Endothelial cell of umbilical vein (primary cell): ENCODE measurements around the gene SLC46A2. TPM values are rescaled to one million over a fixed set of nuclear protein-coding genes. Genes with fewer than 3 reads are reported as not detected.

Experiments
- BruUV-seq: library from RNA; stranded (reverse); fragments of 400-500 nt; replicated peaks from 2 replicates; lab custom pipeline; 2021; lab: Mats Ljungman, UMichigan
- CTCF ChIA-PET: fragments of 300-600, 350-600 bp; sonication (Branson Sonifier 250); formaldehyde crosslinking; loops from one replicate; lab custom pipeline; 2021; ENCODE audit warnings: antibody characterized with exemption, inconsistent platforms; lab: Charles Lee
- POLR2A ChIA-PET: fragments of 300-600, 350-600 bp; sonication (Branson Sonifier 250); formaldehyde crosslinking; loops from one replicate; lab custom pipeline; 2021; ENCODE audit warnings: antibody characterized with exemption, inconsistent platforms; lab: Charles Lee
- DNase-seq: peaks from one replicate; pipeline ENCODE4 v3.0.0-alpha.2; 2011; ENCODE audit warnings: low read depth, low spot score
- FAIRE-seq: peaks from 2 replicates; lab custom pipeline; 2011; peaks lifted over from hg19 to GRCh38; lab: Jason Lieb, UNC
- H2AFZ ChIP-seq: 2 replicates; pipeline ENCODE4 v1.6.0; 2012; ENCODE audit warnings: low read depth, low read length, control low read depth, inconsistent platforms
- H3K27ac ChIP-seq: 2 replicates; pipeline ENCODE4 v1.5.1; 2011; ENCODE audit warnings: low read depth, mild to moderate bottlenecking, control low read depth, low read length, moderate library complexity; ENCODE audit not compliant: insufficient read depth
- H3K27me3 ChIP-seq, 2 experiments: 2 replicates each; pipeline versions ENCODE4 v1.6.0 to v1.6.1; 2011; ENCODE audit warnings: low read length in 2 of 2, mixed read lengths in 1 of 2; ENCODE audit not compliant: control insufficient read depth in 2 of 2, insufficient read depth in 2 of 2
- H3K36me3 ChIP-seq, 2 experiments: 2 replicates in 1 of 2; 3 replicates in 1 of 2; pipeline ENCODE4 v1.5.1; 2011; ENCODE audit warnings: low read length in 2 of 2, mild to moderate bottlenecking in 1 of 2, moderate library complexity in 1 of 2; ENCODE audit not compliant: control insufficient read depth in 2 of 2, insufficient read depth in 2 of 2; ENCODE audit errors: extremely low read depth in 1 of 2
- H3K4me1 ChIP-seq: 3 replicates; pipeline ENCODE4 v1.5.1; 2011; ENCODE audit warnings: mild to moderate bottlenecking, low read length; ENCODE audit not compliant: control insufficient read depth, insufficient read depth; ENCODE audit errors: extremely low read depth
- H3K4me2 ChIP-seq: 2 replicates; pipeline ENCODE4 v1.6.1; 2011; ENCODE audit warnings: low read length, control low read depth, mixed read lengths; ENCODE audit not compliant: insufficient read depth
- H3K4me3 ChIP-seq, 3 experiments: fragments of 200-600 bp in 1 of 3; sonication (generic), shearing (Covaris generic) in 1 of 3; replicated peaks in 1 of 3; 2 replicates each; pipeline ENCODE4 v1.5.1; 2011 to 2016; ENCODE audit warnings: control low read depth in 3 of 3, low read length in 3 of 3, mild to moderate bottlenecking in 2 of 3, inconsistent platforms in 1 of 3, low read depth in 1 of 3, moderate library complexity in 1 of 3; ENCODE audit not compliant: insufficient read depth in 1 of 3
- H3K79me2 ChIP-seq: 2 replicates; pipeline ENCODE4 v1.6.0; 2012; ENCODE audit warnings: low read length, inconsistent platforms; ENCODE audit not compliant: control insufficient read depth, insufficient read depth
- H3K9ac ChIP-seq: replicated peaks from 2 replicates; pipeline ENCODE3; 2011; ENCODE audit warnings: low read length, control low read depth; ENCODE audit not compliant: insufficient read depth; ENCODE audit errors: extremely low read depth
- H3K9me1 ChIP-seq: replicated peaks from 3 replicates; pipeline ENCODE4 v1.6.0; 2011; ENCODE audit warnings: mild to moderate bottlenecking, low read length; ENCODE audit not compliant: control insufficient read depth, insufficient read depth; ENCODE audit errors: extremely low read depth
- H3K9me3 ChIP-seq: replicated peaks from 2 replicates; pipeline ENCODE4 v1.5.1; 2012; ENCODE audit warnings: low read length, inconsistent platforms; ENCODE audit not compliant: control insufficient read depth, insufficient read depth
- H4K20me1 ChIP-seq: replicated peaks from 2 replicates; pipeline ENCODE3; 2011; ENCODE audit warnings: mild to moderate bottlenecking, low read length; ENCODE audit not compliant: control insufficient read depth, insufficient read depth; ENCODE audit errors: extremely low read depth
- EZH2 ChIP-seq: IDR thresholded peaks from 2 replicates; pipeline ENCODE4 v1.6.1; 2012; ENCODE audit warnings: borderline replicate concordance, low read depth, mild to moderate bottlenecking, moderate library complexity, low read length, inconsistent platforms; ENCODE audit not compliant: severe bottlenecking
- FOS ChIP-seq: IDR thresholded peaks from 2 replicates; pipeline ENCODE4 v1.6.1; 2011; ENCODE audit warnings: mild to moderate bottlenecking, low read length, moderate library complexity, borderline replicate concordance; ENCODE audit not compliant: insufficient read depth
- GATA2 ChIP-seq: IDR thresholded peaks from 2 replicates; pipeline ENCODE4 v1.7.0; 2011; ENCODE audit warnings: low read depth, mild to moderate bottlenecking, moderate library complexity, mixed read lengths, low read length; ENCODE audit not compliant: insufficient read length, insufficient read depth
- JUN ChIP-seq: IDR thresholded peaks from 2 replicates; pipeline ENCODE4 v1.6.1; 2011; ENCODE audit warnings: borderline replicate concordance, low read depth; ENCODE audit not compliant: insufficient read length, insufficient read depth
- MYC ChIP-seq: IDR thresholded peaks from one replicate; pipeline ENCODE4 v1.6.1; 2011; ENCODE audit warnings: mild to moderate bottlenecking, low read depth, low read length
- POLR2A ChIP-seq: IDR thresholded peaks from 2 replicates; pipeline ENCODE4 v1.6.1; 2012; ENCODE audit warnings: low read depth, mild to moderate bottlenecking, control low read depth, low read length
- POLR2AphosphoS5 ChIP-seq: IDR thresholded peaks from 2 replicates; pipeline ENCODE4 v1.6.1; 2012; ENCODE audit warnings: low read depth, mild to moderate bottlenecking, control low read depth, low read length, moderate library complexity; ENCODE audit not compliant: insufficient read depth
- dilution Hi-C: fragments of 300-500 bp; cut with MboI; formaldehyde crosslinking; loops from one replicate; pipeline ENCODE4 v1.15.0; 2019; ENCODE audit warnings: low sequenced_read_pairs; ENCODE audit not compliant: extremely low pct_ligation_motif_present
- intact Hi-C: fragments of 100-400 bp; cut with micrococcal nuclease; formaldehyde crosslinking; loops from one replicate; pipeline ENCODE4 v1.10.0; 2022
- polyA plus RNA-seq, 4 experiments: library from polyadenylated mRNA; depleted of rRNA in 3 of 4; stranded (reverse) in 3 of 4; unstranded in 1 of 4; fragments of >200 nt; gene quantifications; 2 replicates each; pipeline versions ENCODE4 v1.2.1 to v1.2.3, GENCODE V29; 2011 to 2012; ENCODE audit warnings: missing spikeins in 1 of 4
- total RNA-seq: library from RNA; stranded (reverse); gene quantifications from 2 replicates; pipeline ENCODE4 v1.2.3, GENCODE V29; 2021
- TF ChIP-seq, protein P1 (sequence below): IDR thresholded peaks from 2 replicates; pipeline ENCODE4 v1.6.1; 2011; ENCODE audit not compliant: insufficient read depth, insufficient read length
- TF ChIP-seq, protein P2 (sequence below), 2 donors: IDR thresholded peaks; 1 replicate in 1 of 2; 2 replicates in 1 of 2; pipeline ENCODE4 v1.5.1; 2011; ENCODE audit warnings: low read length in 2 of 2, mild to moderate bottlenecking in 2 of 2, moderate library complexity in 2 of 2, control low read depth in 1 of 2, inconsistent platforms in 1 of 2, low read depth in 1 of 2; ENCODE audit not compliant: insufficient read depth in 1 of 2; ENCODE audit errors: extremely low read depth in 1 of 2

Gene SLC46A2
- total and polyA plus RNA-seq, 2 donors (not counting 3 experiments of a cell fraction or from before 2014, with no cell fraction given), result not detected

DNA sequence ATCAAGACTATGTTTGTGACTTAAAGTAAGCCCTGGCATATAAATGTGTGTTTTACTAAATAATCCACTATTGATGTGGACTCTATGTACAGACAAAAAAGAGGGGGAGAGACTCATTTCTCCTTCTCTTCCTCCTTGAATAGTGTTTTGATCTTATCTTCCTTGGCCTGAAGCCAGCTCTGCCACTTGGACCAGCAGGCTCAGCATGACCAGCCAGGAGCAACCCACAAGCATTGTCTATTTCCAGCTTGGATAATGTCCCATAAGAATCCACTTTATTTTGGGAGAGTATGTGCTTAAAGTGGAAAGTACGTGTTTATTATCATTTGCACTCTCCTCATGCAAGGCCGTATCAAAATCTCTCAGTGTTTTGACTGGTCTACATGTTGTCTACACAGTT is 23.8 kb upstream of the SLC46A2 start:
- ChIA-PET CTCF (no interaction called here), POLR2A (no interaction called here)
- DNase-seq (no peak), FAIRE-seq (no peak)
- no peaks in the 10 kb centered on the region for H4K20me1 ChIP-seq
- no peak overlapping the region for H3K27ac ChIP-seq
- peaks cover 4 to 13% of the 10 kb centered on the region in 2 experiments for H3K27me3 ChIP-seq
- no peak overlapping the region for H3K4me3 ChIP-seq
- TF ChIP-seq, protein P1, sequence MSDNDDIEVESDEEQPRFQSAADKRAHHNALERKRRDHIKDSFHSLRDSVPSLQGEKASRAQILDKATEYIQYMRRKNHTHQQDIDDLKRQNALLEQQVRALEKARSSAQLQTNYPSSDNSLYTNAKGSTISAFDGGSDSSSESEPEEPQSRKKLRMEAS, result no peak
- TF ChIP-seq, protein P2, sequence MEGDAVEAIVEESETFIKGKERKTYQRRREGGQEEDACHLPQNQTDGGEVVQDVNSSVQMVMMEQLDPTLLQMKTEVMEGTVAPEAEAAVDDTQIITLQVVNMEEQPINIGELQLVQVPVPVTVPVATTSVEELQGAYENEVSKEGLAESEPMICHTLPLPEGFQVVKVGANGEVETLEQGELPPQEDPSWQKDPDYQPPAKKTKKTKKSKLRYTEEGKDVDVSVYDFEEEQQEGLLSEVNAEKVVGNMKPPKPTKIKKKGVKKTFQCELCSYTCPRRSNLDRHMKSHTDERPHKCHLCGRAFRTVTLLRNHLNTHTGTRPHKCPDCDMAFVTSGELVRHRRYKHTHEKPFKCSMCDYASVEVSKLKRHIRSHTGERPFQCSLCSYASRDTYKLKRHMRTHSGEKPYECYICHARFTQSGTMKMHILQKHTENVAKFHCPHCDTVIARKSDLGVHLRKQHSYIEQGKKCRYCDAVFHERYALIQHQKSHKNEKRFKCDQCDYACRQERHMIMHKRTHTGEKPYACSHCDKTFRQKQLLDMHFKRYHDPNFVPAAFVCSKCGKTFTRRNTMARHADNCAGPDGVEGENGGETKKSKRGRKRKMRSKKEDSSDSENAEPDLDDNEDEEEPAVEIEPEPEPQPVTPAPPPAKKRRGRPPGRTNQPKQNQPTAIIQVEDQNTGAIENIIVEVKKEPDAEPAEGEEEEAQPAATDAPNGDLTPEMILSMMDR (IDR thresholded peaks at IDR 0.05; ENCODE audit: extremely low read depth in 1 of 2, insufficient read depth in 1 of 2, low read depth in 1 of 2, low read length in 2 of 2), result no peak
- TF ChIP-seq GATA2 (no peak), MYC (no peak), EZH2 (no peak), POLR2A (no peak), FOS (no peak), JUN (no peak), POLR2AphosphoS5 (no peak)
- no peak overlapping the region for H2AFZ ChIP-seq
- no peak overlapping the region for H3K4me2 ChIP-seq
- no TSS peak for BruUV-seq
- H3K79me2 ChIP-seq, result no peaks in the 10 kb centered on the region
- H3K9me1 ChIP-seq, result no peaks in the 10 kb centered on the region
- no peaks in the 10 kb centered on the region for H3K9me3 ChIP-seq
- intact Hi-C loops (no loop called here), dilution Hi-C loops (no loop called here)
- H3K4me1 ChIP-seq, result no peaks in the 10 kb centered on the region
- no peaks in the 10 kb centered on the region for H3K36me3 ChIP-seq
- H3K9ac ChIP-seq, result no peak overlapping the region
